GM12878 (cell line): ENCODE data around the gene SYMPK. TPM values are rescaled to one million over a fixed set of nuclear protein-coding genes. Genes with fewer than 3 reads are reported as not detected.
A peak's percentile ranks its signal among the peaks of the same experiment; 100 is the strongest.

Experiments
- ATAC-seq: fragments of 200-7000 bp; cut with Tn5 transposase; 3 replicates; pipeline ENCODE4 v1.9.1; 2020; ENCODE audit warnings: mild to moderate bottlenecking, moderate library complexity
- BruUV-seq: library from RNA; stranded (reverse); fragments of 400-500 nt; replicated peaks from 2 replicates; lab custom pipeline; 2021; lab: Mats Ljungman, UMichigan
- CTCF ChIA-PET: fragments of 300-600 bp; sonication (Branson Sonifier 250); formaldehyde crosslinking; extraction: SDS; loops from one replicate; lab custom pipeline; 2021; ENCODE audit warnings: inconsistent platforms; lab: Yijun Ruan, JAX
- POLR2A ChIA-PET: fragments of 350-600 bp; formaldehyde crosslinking; extraction: SDS; loops from one replicate; lab custom pipeline; 2021; ENCODE audit warnings: inconsistent platforms; lab: Charles Lee
- RAD21 ChIA-PET: fragments of 300-600 bp; sonication (Branson Sonifier 250); formaldehyde crosslinking; loops from one replicate; lab custom pipeline; 2023; ENCODE audit warnings: antibody characterized with exemption; ENCODE audit not compliant: unreplicated experiment; lab: Charles Lee
- SMC1A ChIA-PET: fragments of 300-600 bp; sonication (Branson Sonifier 250); formaldehyde crosslinking; loops from one replicate; lab custom pipeline; 2023; ENCODE audit not compliant: unreplicated experiment, uncharacterized antibody; lab: Charles Lee
- DNase-seq: peaks from one replicate; pipeline ENCODE4 v3.0.0-alpha.2; 2011; ENCODE audit warnings: low read depth, low spot score
- FAIRE-seq: peaks from 3 replicates; lab custom pipeline; 2011; peaks lifted over from hg19 to GRCh38; lab: Jason Lieb, UNC
- H2AFZ ChIP-seq: 2 replicates; pipeline ENCODE4 v1.6.0; 2011; ENCODE audit warnings: low read depth, low read length, control low read depth; ENCODE audit not compliant: control insufficient read depth
- H3K27ac ChIP-seq: 2 replicates; pipeline ENCODE4 v1.5.1; 2011; ENCODE audit warnings: control low read depth; ENCODE audit not compliant: control insufficient read depth, insufficient read depth
- H3K27me3 ChIP-seq, 2 experiments: replicated peaks in 1 of 2; 2 replicates each; pipeline versions ENCODE4 v1.6.0 to v1.6.1; 2011; ENCODE audit warnings: low read length in 1 of 2; ENCODE audit not compliant: control insufficient read depth in 2 of 2, insufficient read depth in 2 of 2
- H3K36me3 ChIP-seq, 2 experiments: 2 replicates each; pipeline ENCODE4 v1.5.1; 2011; ENCODE audit warnings: low read length in 1 of 2; ENCODE audit not compliant: control insufficient read depth in 2 of 2, insufficient read depth in 2 of 2
- H3K4me1 ChIP-seq: 2 replicates; pipeline ENCODE4 v1.6.1; 2011; ENCODE audit warnings: mild to moderate bottlenecking, low read length, moderate library complexity, mixed read lengths; ENCODE audit not compliant: control insufficient read depth, insufficient read depth
- H3K4me2 ChIP-seq: 2 replicates; pipeline ENCODE4 v1.6.0; 2011; ENCODE audit warnings: control low read depth; ENCODE audit not compliant: control insufficient read depth, insufficient read depth
- H3K4me3 ChIP-seq: fragments of 200-600 bp; sonication (generic); 2 replicates; pipeline ENCODE4 v1.5.1; 2016
- H3K79me2 ChIP-seq: 2 replicates; pipeline ENCODE4 v1.6.0; 2011; ENCODE audit warnings: low read length; ENCODE audit not compliant: control insufficient read depth, insufficient read depth
- H3K9ac ChIP-seq: 2 replicates; pipeline ENCODE4 v1.8.0; 2011; ENCODE audit warnings: low read length, control low read depth, mixed read lengths; ENCODE audit not compliant: control insufficient read depth, insufficient read depth
- H3K9me3 ChIP-seq: replicated peaks from 3 replicates; pipeline ENCODE4 v1.5.1; 2011; ENCODE audit warnings: mild to moderate bottlenecking, low read length; ENCODE audit not compliant: control insufficient read depth, insufficient read depth
- H4K20me1 ChIP-seq: 2 replicates; pipeline ENCODE4 v1.6.0; 2011; ENCODE audit not compliant: control insufficient read depth, insufficient read depth
- BACH1 ChIP-seq: fragments of 450-650 bp; IDR thresholded peaks from 2 replicates; pipeline ENCODE4 v1.6.1; 2017; ENCODE audit warnings: mild to moderate bottlenecking, borderline replicate concordance
- BMI1 ChIP-seq: fragments of 450-650 bp; IDR thresholded peaks from 2 replicates; pipeline ENCODE4 v1.6.1; 2016; ENCODE audit warnings: mild to moderate bottlenecking, moderate library complexity, borderline replicate concordance
- CHD2 ChIP-seq: IDR thresholded peaks from 2 replicates; pipeline ENCODE4 v1.6.1; 2011; ENCODE audit warnings: low read depth, low read length, improper control_type of control experiment, borderline replicate concordance
- EGR1 ChIP-seq, 2 experiments: IDR thresholded peaks; 1 replicate in 1 of 2; 2 replicates in 1 of 2; pipeline ENCODE4 v1.6.1; 2011 to 2012; ENCODE audit warnings: low read depth in 2 of 2, low read length in 2 of 2, borderline replicate concordance in 1 of 2, mild to moderate bottlenecking in 1 of 2, moderate library complexity in 1 of 2
- IKZF2 ChIP-seq, 2 experiments: fragments of 450-650 bp; IDR thresholded peaks; 2 replicates each; pipeline ENCODE4 v1.6.1; 2017; ENCODE audit warnings: mild to moderate bottlenecking in 2 of 2, moderate library complexity in 2 of 2
- KDM1A ChIP-seq: fragments of 200-600 bp; sonication (generic); IDR thresholded peaks from 2 replicates; pipeline ENCODE4 v1.6.1; 2016; ENCODE audit warnings: borderline replicate concordance
- MLLT1 ChIP-seq: fragments of 450-650 bp; IDR thresholded peaks from 2 replicates; pipeline ENCODE4 v1.6.1; 2016; ENCODE audit warnings: mild to moderate bottlenecking
- NRF1 ChIP-seq: conservative IDR thresholded peaks from 2 replicates; pipeline ENCODE4 v1.6.1; 2011; ENCODE audit warnings: mild to moderate bottlenecking, low read depth, low read length, improper control_type of control experiment
- RBBP5 ChIP-seq: fragments of 200-600 bp; sonication (generic); conservative IDR thresholded peaks from 2 replicates; pipeline ENCODE4 v1.6.1; 2016
- REST ChIP-seq: IDR thresholded peaks from 2 replicates; pipeline ENCODE4 v1.6.1; 2012; ENCODE audit warnings: mild to moderate bottlenecking, low read depth, low read length
- SIX5 ChIP-seq: IDR thresholded peaks from 2 replicates; pipeline ENCODE4 v1.6.1; 2011; ENCODE audit warnings: mild to moderate bottlenecking, low read depth, low read length, moderate library complexity; ENCODE audit not compliant: severe bottlenecking
- SMARCA5 ChIP-seq: fragments of 450-650 bp; IDR thresholded peaks from 2 replicates; pipeline ENCODE4 v1.6.1; 2017; ENCODE audit warnings: mild to moderate bottlenecking
- TARDBP ChIP-seq: IDR thresholded peaks from 2 replicates; pipeline ENCODE4 v1.6.1; 2016; ENCODE audit warnings: borderline replicate concordance
- ZBTB33 ChIP-seq: fragments of 450-650 bp; IDR thresholded peaks from 2 replicates; pipeline ENCODE4 v1.6.1; 2017; ENCODE audit warnings: mild to moderate bottlenecking
- ZSCAN29 ChIP-seq: fragments of 450-650 bp; IDR thresholded peaks from 2 replicates; pipeline ENCODE4 v1.6.1; 2017; ENCODE audit warnings: mild to moderate bottlenecking, moderate library complexity
- WGBS: methylation state at CpG from one replicate; pipeline ENCODE4 v1.1.6; 2016; ENCODE audit warnings: low lambda C conversion rate; ENCODE audit not compliant: insufficient replicate concordance, insufficient coverage; ENCODE audit errors: missing lambda C conversion rate; 5-methylcytosine and 5-hydroxymethylcytosine counted together
- in situ Hi-C: fragments of 300-500 bp; cut with MboI; formaldehyde crosslinking; loops from 9 replicates; pipeline ENCODE4 v1.14.3; 2018; ENCODE audit warnings: mixed read lengths
- intact Hi-C: fragments of 100-400 bp; cut with micrococcal nuclease; formaldehyde crosslinking; loops from one replicate; pipeline ENCODE4 v1.14.2; 2022; ENCODE audit not compliant: unreplicated experiment
- polyA plus RNA-seq, 11 experiments: library from polyadenylated mRNA; depleted of rRNA in 4 of 11; unstranded in 6 of 11; stranded (reverse) in 5 of 11; fragments of >200 nt; fragmentation: Nextera tagmentation in 4 of 11; fragmentation: Illumina TruSeq in 1 of 11; extraction: Ambion mirVana in 4 of 11; extraction: Trizol in 1 of 11; gene quantifications; 1 replicate in 1 of 11; 2 replicates in 10 of 11; pipeline versions ENCODE4 v1.2.1 to v1.2.3, GENCODE V29; 2011 to 2016; ENCODE audit warnings: inconsistent platforms in 2 of 11, missing spikeins in 2 of 11, low read depth in 1 of 11
- total RNA-seq, 4 experiments: library from RNA; depleted of rRNA in 3 of 4; stranded (reverse); fragments of >200 nt in 3 of 4; fragmentation: Illumina TruSeq in 1 of 4; extraction: Trizol in 1 of 4; gene quantifications; 2 replicates each; pipeline versions ENCODE4 v1.2.1 to v1.2.3, GENCODE V29; 2013 to 2021

SYMPK gene
- total and polyA plus RNA-seq, 10 of the 15 experiments (the other 5 are each of a cell fraction or from before 2014, with no cell fraction given) = 0.49 to 109 (median 42.5) TPM

GRCh38 chr19:45882652-45883585 lies 20.0 kb upstream of the SYMPK start:
- Histone ChIP-seq H4K20me1 (no peaks in the 10 kb centered on the region), H3K9ac (peak overlapping the region; percentile 97), H3K4me1 (peaks cover 26% of the 10 kb centered on the region), H3K79me2 (peaks cover 10% of the 10 kb centered on the region), H2AFZ (peak overlapping the region; percentile 83), H3K4me3 (peak overlapping the region; percentile 95), H3K36me3 (peaks cover 0 to 1% of the 10 kb centered on the region in 2 experiments; a peak in 1 of 4 replicates), H3K27me3 (no peaks in the 10 kb centered on the region), H3K27ac (peak overlapping the region; percentile 91), H3K9me3 (no peaks in the 10 kb centered on the region), H3K4me2 (peak overlapping the region; percentile 100)
- 24% methylated on average over 47 of the region's 47 CpGs for WGBS
- SMC1A ChIA-PET = interaction anchor here (1.9 to 6.0 kb wide), 4 partner anchors 16 to 114 kb away, joined by 6 to 98 read pairs (median 8); partner anchors contain the start of genes FOXA3, MYPOP, SIX5 and SYMPK
- POLR2A ChIA-PET = interaction anchor here (0.5 to 9.0 kb wide), 12 partner anchors 10 to 233 kb away, joined by 3 to 178 read pairs (median 6); partner anchors contain the start of genes CCDC61, FOXA3, MYPOP and SIX5
- RAD21 ChIA-PET = interaction anchor here (0.8 to 7.6 kb wide), 10 partner anchors 13 to 704 kb away, joined by 3 to 159 read pairs (median 5); partner anchors contain the start of genes BLOC1S3, FOXA3, MYPOP and SIX5
- FAIRE-seq = peak; percentile 94
- CTCF ChIA-PET = interaction anchor here (0.7 to 9.1 kb wide), 12 partner anchors 10 to 145 kb away, joined by 3 to 194 read pairs (median 6); partner anchors contain the start of genes CCDC61, FOXA3, MYPOP and SIX5
- DNase-seq = peak; percentile 70
- TSS peak; percentile 95 for BruUV-seq
- intact Hi-C loops (loop anchor here (1.0 kb wide), 2 partner anchors 20 to 66 kb away; partner anchors contain the start of gene SYMPK), in situ Hi-C loops (no loop called here)
- ATAC-seq = peak; percentile 61
- no peak for TF ChIP-seq RBBP5
- no peak for TF ChIP-seq TARDBP
- TF ChIP-seq BMI1 = no peak
- peak; percentile 99 for TF ChIP-seq SMARCA5
- TF ChIP-seq ZSCAN29 = peak; percentile 48; the same call in 1 of the 2 replicates
- 0 out of 2 replicates have a peak, but pooled peaks have one; percentile 21 for TF ChIP-seq REST
- peak; percentile 36; the same call in 1 of the 2 replicates for TF ChIP-seq ZBTB33
- TF ChIP-seq NRF1 = no peak
- TF ChIP-seq MLLT1 = peak; percentile 94
- no peak for TF ChIP-seq EGR1 (IDR thresholded peaks at IDR 0.05; ENCODE audit: borderline replicate concordance in 1 of 2, low read depth in 2 of 2, low read length in 2 of 2)
- no peak for TF ChIP-seq SIX5
- no peak for TF ChIP-seq KDM1A
- peak; percentile 33 to 67 for TF ChIP-seq IKZF2 (IDR thresholded peaks at IDR 0.05)
- peak; percentile 14 for TF ChIP-seq BACH1
- TF ChIP-seq CHD2 = peak; percentile 83
